Measurements from ENCODE around the gene REEP3.

The REEP3 gene

GRCh38 chr10:63505562-63505961, 15.6 kb upstream of the REEP3 start:
- no peak overlapping the region for H3K27ac ChIP-seq (ENCODE audit: extremely low read depth, low read depth, low read length)
- no peak overlapping the region for H3K4me3 ChIP-seq (ENCODE audit: low read depth, low read length)

More at GRCh38 chr10:63505562-63505961, 15.6 kb upstream of the REEP3 start:
- Histone ChIP-seq H3K36me3 (ENCODE audit: control insufficient read depth in 2 of 2, insufficient read depth in 1 of 2, low read length in 2 of 2) (no peaks in the 10 kb centered on the region; a peak in 1 of 3 replicates), H3K4me1 (ENCODE audit: control insufficient read depth, insufficient read depth, low read length) (peaks cover 7% of the 10 kb centered on the region; the same call in 1 of the 2 replicates), H3K9me3 (ENCODE audit: control insufficient read depth, insufficient read depth, low read depth, low read length) (no peaks in the 10 kb centered on the region)
- TF ChIP-seq ZNF404 (tag by site-specific recombination; IDR thresholded peaks at IDR 0.05) (no peak), ZNF433 (tag by site-specific recombination; IDR thresholded peaks at IDR 0.05; ENCODE audit: low read depth) (no peak), ZNF266 (tag by site-specific recombination; IDR thresholded peaks at IDR 0.05; ENCODE audit: low read depth) (no peak), ZNF704 (tag by site-specific recombination; IDR thresholded peaks at IDR 0.05) (no peak), IKZF3 (tag by site-specific recombination; IDR thresholded peaks at IDR 0.05) (no peak), ZNF311 (tag by site-specific recombination; IDR thresholded peaks at IDR 0.05; ENCODE audit: borderline replicate concordance) (no peak), YY2 (tag by site-specific recombination; IDR thresholded peaks at IDR 0.05) (no peak), YY1 (tag by site-specific recombination; IDR thresholded peaks at IDR 0.05) (no peak), PRDM4 (tag by site-specific recombination; IDR thresholded peaks at IDR 0.05) (no peak), ZNF626 (tag by site-specific recombination; IDR thresholded peaks at IDR 0.05) (no peak), ZNF488 (tag by site-specific recombination; IDR thresholded peaks at IDR 0.05) (no peak), ZNF202 (tag by site-specific recombination; IDR thresholded peaks at IDR 0.05; ENCODE audit: borderline replicate concordance) (no peak), MEIS1 (CRISPR knock-in tag; IDR thresholded peaks at IDR 0.05; ENCODE audit: borderline replicate concordance) (no peak), ZSCAN18 (tag by site-specific recombination; IDR thresholded peaks at IDR 0.05) (no peak), ZNF658 (tag by site-specific recombination; IDR thresholded peaks at IDR 0.05) (no peak), ZNF121 (tag by site-specific recombination; IDR thresholded peaks at IDR 0.05) (no peak), ZNF585B (tag by site-specific recombination; IDR thresholded peaks at IDR 0.05) (no peak), ZSCAN5A (tag by site-specific recombination; IDR thresholded peaks at IDR 0.05) (no peak)
- ChIA-PET CTCF (interaction anchor here (0.9 to 1.7 kb wide), 4 partner anchors 9 to 262 kb away, joined by 3 to 7 read pairs (median 4); no protein-coding TSS in a partner anchor), POLR2A (interaction anchor here (0.7 to 1.2 kb wide), 3 partner anchors 16 to 687 kb away, joined by 3 to 4 read pairs (median 4); partner anchors contain the start of gene REEP3)
